WERI-Rb-1 (cell line): ENCODE data around the gene NIPAL3.

Experiments used
- DNase-seq: peaks from one replicate; pipeline ENCODE4 v3.0.0-alpha.2; 2020
- H3K27ac ChIP-seq: fragments of 250-450 bp; sonication (Bioruptor Pico); 2 replicates; pipeline ENCODE4 v1.5.1; 2020; ENCODE audit warnings: mild to moderate bottlenecking, moderate library complexity
- H3K27me3 ChIP-seq: fragments of 250-450 bp; sonication (Bioruptor Pico); 2 replicates; pipeline ENCODE4 v1.5.1; 2021; ENCODE audit warnings: mild to moderate bottlenecking, low read depth, moderate library complexity; ENCODE audit not compliant: insufficient read depth, severe bottlenecking
- H3K36me3 ChIP-seq: fragments of 250-450 bp; sonication (Bioruptor Pico); 2 replicates; pipeline ENCODE4 v1.5.1; 2020; ENCODE audit warnings: mild to moderate bottlenecking, moderate library complexity
- H3K4me3 ChIP-seq: 2 replicates; pipeline ENCODE4 v1.5.1; 2011; ENCODE audit warnings: low read depth, mild to moderate bottlenecking, control low read depth, low read length
- H3K9me3 ChIP-seq: fragments of 250-450 bp; sonication (Bioruptor Pico); 2 replicates; pipeline ENCODE4 v1.5.1; 2021; ENCODE audit warnings: mild to moderate bottlenecking, moderate library complexity; ENCODE audit not compliant: severe bottlenecking
- TF ChIP-seq, protein P1 (sequence below): IDR thresholded peaks from 2 replicates; pipeline ENCODE4 v1.5.1; 2011; ENCODE audit warnings: low read depth, mild to moderate bottlenecking, control low read depth, inconsistent platforms, low read length

The NIPAL3 gene

DNA sequence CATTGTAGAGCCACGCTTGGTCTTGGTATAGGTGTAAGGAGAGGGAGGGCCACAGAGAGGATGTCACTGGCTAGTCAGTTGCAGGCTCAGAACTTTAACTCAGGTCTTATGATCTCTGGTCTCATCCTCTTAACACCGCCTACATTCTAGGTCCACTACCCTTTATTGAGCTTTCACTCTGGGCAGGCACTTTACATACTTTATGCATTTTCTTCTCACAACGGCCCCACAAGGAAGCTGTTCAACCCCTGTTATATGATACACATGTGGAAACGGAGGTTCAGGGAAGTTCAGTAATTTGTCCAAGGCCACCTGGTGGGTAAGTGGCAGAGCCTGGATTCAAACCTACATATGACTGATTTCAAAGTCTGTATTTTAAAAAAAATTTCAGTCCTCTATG is 61.7 kb downstream of the NIPAL3 start:
- DNase-seq, result no peak
- Histone ChIP-seq H3K27me3 (no peaks in the 10 kb centered on the region), H3K27ac (no peak overlapping the region), H3K4me3 (no peak overlapping the region), H3K9me3 (no peaks in the 10 kb centered on the region), H3K36me3 (no peaks in the 10 kb centered on the region)
- TF ChIP-seq, protein P1, sequence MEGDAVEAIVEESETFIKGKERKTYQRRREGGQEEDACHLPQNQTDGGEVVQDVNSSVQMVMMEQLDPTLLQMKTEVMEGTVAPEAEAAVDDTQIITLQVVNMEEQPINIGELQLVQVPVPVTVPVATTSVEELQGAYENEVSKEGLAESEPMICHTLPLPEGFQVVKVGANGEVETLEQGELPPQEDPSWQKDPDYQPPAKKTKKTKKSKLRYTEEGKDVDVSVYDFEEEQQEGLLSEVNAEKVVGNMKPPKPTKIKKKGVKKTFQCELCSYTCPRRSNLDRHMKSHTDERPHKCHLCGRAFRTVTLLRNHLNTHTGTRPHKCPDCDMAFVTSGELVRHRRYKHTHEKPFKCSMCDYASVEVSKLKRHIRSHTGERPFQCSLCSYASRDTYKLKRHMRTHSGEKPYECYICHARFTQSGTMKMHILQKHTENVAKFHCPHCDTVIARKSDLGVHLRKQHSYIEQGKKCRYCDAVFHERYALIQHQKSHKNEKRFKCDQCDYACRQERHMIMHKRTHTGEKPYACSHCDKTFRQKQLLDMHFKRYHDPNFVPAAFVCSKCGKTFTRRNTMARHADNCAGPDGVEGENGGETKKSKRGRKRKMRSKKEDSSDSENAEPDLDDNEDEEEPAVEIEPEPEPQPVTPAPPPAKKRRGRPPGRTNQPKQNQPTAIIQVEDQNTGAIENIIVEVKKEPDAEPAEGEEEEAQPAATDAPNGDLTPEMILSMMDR, result no peak

DNA sequence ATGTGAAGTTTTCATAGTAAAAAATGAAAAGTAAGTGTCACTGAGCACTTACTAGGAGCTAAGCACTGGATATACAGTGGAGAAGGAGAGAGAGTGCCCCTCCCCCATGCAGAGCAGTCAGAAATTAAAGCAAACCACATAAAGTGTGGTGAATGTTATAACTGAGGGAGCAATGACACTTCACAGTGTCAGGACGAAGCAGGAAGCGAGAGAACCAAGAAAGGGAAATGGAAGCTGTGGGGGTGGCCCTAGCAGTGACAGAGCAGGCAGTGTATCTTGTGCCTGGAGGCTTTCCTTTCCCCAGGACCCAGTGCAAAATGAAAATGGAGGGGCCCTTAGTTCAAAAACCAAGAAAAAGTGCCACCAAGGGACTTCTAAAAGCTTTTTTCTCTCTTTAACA is 65.5 kb downstream of the NIPAL3 start:
- Histone ChIP-seq H3K4me3 (no peak overlapping the region), H3K9me3 (no peaks in the 10 kb centered on the region), H3K27me3 (no peaks in the 10 kb centered on the region), H3K36me3 (no peaks in the 10 kb centered on the region), H3K27ac (no peak overlapping the region)
- no peak for DNase-seq
- TF ChIP-seq, protein P1, result no peak

DNA sequence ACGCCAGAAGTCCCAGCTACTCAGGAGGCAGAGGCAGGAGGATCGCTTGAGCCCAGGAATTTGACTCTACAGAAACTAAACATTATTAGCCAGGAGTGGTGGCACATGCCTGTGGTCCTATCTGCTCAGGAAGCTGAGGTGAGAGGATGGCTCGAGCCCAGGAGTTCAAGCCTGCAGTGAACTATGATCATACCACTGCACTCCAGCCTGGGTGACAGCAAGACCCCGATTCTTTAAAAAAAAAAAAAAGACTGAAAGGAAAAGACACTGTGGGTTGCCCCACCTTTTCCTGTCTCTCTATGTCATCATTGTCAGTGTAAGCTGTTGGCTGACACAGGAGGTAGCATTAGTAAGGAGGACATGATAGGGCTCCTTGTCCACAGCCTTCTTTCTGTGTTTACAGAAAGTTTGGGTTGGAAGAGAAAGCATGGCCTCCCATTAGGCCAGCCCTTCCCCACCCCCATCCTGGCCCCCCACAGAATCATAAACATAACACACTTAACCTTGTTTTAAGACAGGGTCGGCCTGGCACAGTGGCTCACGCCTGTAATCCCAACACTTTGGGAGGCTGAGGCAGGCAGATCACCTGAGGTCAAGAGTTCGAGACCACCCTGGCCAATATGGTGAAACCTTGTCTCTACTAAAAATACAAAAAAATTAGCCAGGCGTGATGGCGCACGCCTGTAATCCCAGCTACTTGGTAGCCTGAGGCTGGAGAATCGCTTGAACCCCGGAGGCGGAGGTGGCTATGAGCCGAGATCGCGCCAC is 66.4 kb downstream of the NIPAL3 start:
- no peaks in the 10 kb centered on the region for H3K36me3 ChIP-seq
- TF ChIP-seq, protein P1, result no peak
- H3K27me3 ChIP-seq, result no peaks in the 10 kb centered on the region
- no peak overlapping the region for H3K4me3 ChIP-seq
- H3K9me3 ChIP-seq, result no peaks in the 10 kb centered on the region
- H3K27ac ChIP-seq, result no peak overlapping the region
- DNase-seq, result no peak

DNA sequence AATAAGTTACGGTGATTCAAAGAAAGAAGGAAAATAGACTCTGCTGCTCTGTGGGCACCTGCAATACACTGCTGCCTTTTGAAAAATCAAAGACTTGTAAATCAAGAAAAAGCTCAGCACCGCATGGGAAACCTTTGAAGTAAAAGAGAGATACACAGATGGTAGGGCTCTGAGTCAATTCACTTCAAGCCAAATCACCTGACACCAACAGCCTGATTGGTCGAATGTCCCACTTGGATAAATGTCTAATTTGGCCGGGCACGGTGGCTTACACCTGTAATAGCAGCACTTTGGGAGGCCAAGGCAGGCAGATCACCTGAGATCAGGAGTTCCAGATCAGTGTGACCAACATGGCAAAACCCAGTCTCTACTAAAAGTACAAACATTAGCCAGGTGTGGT is 67.8 kb downstream of the NIPAL3 start:
- TF ChIP-seq, protein P1, result no peak
- no peaks in the 10 kb centered on the region for H3K27me3 ChIP-seq
- no peak overlapping the region for H3K4me3 ChIP-seq
- no peak overlapping the region for H3K27ac ChIP-seq
- H3K36me3 ChIP-seq, result no peaks in the 10 kb centered on the region
- DNase-seq, result no peak
- no peaks in the 10 kb centered on the region for H3K9me3 ChIP-seq

DNA sequence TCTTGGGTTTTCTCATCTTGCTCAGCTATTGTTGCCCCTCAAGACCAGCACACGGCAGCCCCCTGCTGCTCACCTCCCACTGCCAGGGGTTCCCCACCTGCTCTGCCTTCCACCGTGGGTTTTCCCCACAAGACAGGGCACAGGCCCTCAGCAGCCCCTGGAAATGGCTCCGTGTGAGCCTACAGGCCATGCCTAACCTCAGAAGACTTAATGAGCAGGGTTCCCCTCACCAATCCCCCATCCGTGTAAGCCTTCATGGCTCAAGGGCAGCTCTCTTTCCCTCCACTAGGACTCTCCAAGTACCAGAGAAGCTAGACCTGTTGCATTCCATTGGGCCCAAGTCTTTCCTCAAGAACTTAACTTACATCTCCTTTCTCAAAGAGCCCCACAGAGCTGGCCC is 68.6 kb downstream of the NIPAL3 start:
- TF ChIP-seq, protein P1, result no peak
- Histone ChIP-seq H3K27ac (no peak overlapping the region), H3K27me3 (no peaks in the 10 kb centered on the region), H3K9me3 (no peaks in the 10 kb centered on the region), H3K36me3 (no peaks in the 10 kb centered on the region), H3K4me3 (no peak overlapping the region)
- DNase-seq, result no peak
